Measurements from ENCODE around the gene MRFAP1.

DNA sequence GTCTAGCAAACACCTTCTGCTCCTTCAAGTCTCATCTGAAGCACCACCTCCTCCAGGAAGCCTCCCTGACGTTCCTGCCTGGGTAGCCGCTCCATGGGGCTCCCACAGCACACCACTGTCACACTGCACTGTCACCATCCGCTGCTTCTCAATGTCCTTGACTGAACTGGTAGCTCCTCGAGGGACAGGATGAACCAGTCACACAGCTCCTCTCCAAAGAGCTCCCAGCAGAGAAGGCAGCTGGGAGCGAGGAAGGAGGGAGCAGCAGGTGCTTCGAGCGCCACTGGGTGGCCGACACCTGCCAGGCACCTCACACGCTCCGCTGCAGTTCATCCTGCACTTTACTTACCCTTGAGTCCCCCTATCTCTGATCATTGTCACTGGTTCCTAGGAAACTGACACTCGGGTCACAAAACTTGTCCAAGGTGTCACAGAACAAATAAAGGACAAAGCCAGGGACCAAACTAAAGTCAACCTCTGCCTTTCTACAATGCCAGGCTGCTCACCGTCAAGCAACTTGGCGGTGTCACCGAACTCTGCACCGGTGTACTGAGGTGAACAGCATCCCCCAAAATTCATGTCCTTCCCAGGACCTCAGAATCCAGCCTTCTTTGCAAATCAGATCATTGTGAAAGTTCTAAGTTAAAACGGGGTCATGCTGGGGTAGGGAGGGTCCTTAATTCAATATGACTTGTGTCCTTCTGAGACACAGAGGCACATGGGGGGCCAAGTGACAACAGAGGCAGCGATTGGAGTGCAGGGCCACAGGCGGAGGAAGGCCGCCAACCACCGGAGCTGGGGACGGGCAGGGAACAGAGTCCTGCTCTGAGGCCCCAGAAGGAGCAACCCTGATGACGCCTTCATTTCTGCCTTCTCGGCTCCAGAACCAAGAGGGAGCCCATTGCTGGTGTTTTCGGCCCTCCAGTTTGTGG, 47.7 kb downstream of the MRFAP1 start:
- TF ChIP-seq CTCF (IDR thresholded peaks at IDR 0.05) (peak in 3 of 6 experiments; percentile 8 to 37 (median 20)), POLR2A (IDR thresholded peaks at IDR 0.05) (no peak)

Measured in esophagus squamous epithelium (tissue), 4 donors.